MM.1S (cell line): ENCODE results near the gene KDM4B.

Source experiments
- DNase-seq: peaks from one replicate; pipeline ENCODE4 v3.0.0-alpha.2; 2015
- H2AFZ ChIP-seq: fragments of 300-600 bp; sonication (generic); 2 replicates; pipeline ENCODE4 v1.6.0; 2016; ENCODE audit warnings: antibody characterized with exemption, low read length
- H3F3A ChIP-seq: fragments of 300-600 bp; sonication (generic); 2 replicates; pipeline ENCODE4 v1.6.1; 2016; ENCODE audit warnings: mild to moderate bottlenecking, antibody characterized with exemption, low read length, moderate library complexity, mixed read lengths; ENCODE audit not compliant: insufficient read depth
- H3K27ac ChIP-seq: fragments of 300-600 bp; sonication (generic); 2 replicates; pipeline ENCODE4 v1.5.1; 2016; ENCODE audit warnings: mild to moderate bottlenecking, low read length
- H3K27me3 ChIP-seq: fragments of 300-600 bp; sonication (generic); replicated peaks from 2 replicates; pipeline ENCODE4 v1.6.0; 2016; ENCODE audit warnings: low read length; ENCODE audit not compliant: insufficient read depth
- H3K36me3 ChIP-seq: fragments of 300-600 bp; sonication (generic); replicated peaks from 2 replicates; pipeline ENCODE4 v1.6.1; 2016; ENCODE audit warnings: mild to moderate bottlenecking, low read length, mixed read lengths; ENCODE audit not compliant: insufficient read depth
- H3K4me1 ChIP-seq: fragments of 300-600 bp; sonication (generic); 2 replicates; pipeline ENCODE4 v1.6.1; 2016; ENCODE audit warnings: low read length, mixed read lengths
- H3K4me2 ChIP-seq: fragments of 300-600 bp; sonication (generic); 2 replicates; pipeline ENCODE4 v1.6.0; 2016; ENCODE audit warnings: low read depth, low read length
- H3K4me3 ChIP-seq: fragments of 300-600 bp; sonication (generic); 2 replicates; pipeline ENCODE4 v1.5.1; 2016; ENCODE audit warnings: low read length, mixed read lengths
- H3K79me2 ChIP-seq: fragments of 300-600 bp; sonication (generic); 2 replicates; pipeline ENCODE4 v1.6.1; 2016; ENCODE audit warnings: mixed run types, low read length, mixed read lengths
- H3K9ac ChIP-seq: fragments of 300-600 bp; sonication (generic); 2 replicates; pipeline ENCODE4 v1.6.1; 2016; ENCODE audit warnings: low read length, mixed read lengths
- H3K9me2 ChIP-seq: fragments of 300-600 bp; sonication (generic); replicated peaks from 2 replicates; pipeline ENCODE4 v1.6.1; 2016; ENCODE audit warnings: mild to moderate bottlenecking, low read length, mixed read lengths; ENCODE audit not compliant: insufficient read depth
- H3K9me3 ChIP-seq: fragments of 300-600 bp; sonication (generic); replicated peaks from 2 replicates; pipeline ENCODE4 v1.6.1; 2016; ENCODE audit warnings: mild to moderate bottlenecking, low read length, mixed read lengths; ENCODE audit not compliant: insufficient read depth
- H4K20me1 ChIP-seq: fragments of 300-600 bp; sonication (generic); 2 replicates; pipeline ENCODE4 v1.6.1; 2016; ENCODE audit warnings: mild to moderate bottlenecking, low read length, moderate library complexity, mixed read lengths; ENCODE audit not compliant: insufficient read depth
- EZH2 ChIP-seq: fragments of 300-600 bp; sonication (generic); optimal IDR thresholded peaks from 2 replicates; pipeline ENCODE3; 2017; ENCODE audit warnings: low read depth, mild to moderate bottlenecking, antibody characterized with exemption, low read length, mixed read lengths
- EZH2phosphoT487 ChIP-seq: fragments of 300-600 bp; sonication (generic); IDR thresholded peaks from 2 replicates; pipeline ENCODE4 v1.6.1; 2018; ENCODE audit warnings: antibody characterized with exemption, low read length
- TF ChIP-seq, protein P1 (sequence below): fragments of 300-600 bp; sonication (generic); IDR thresholded peaks from 2 replicates; pipeline ENCODE4 v1.5.1; 2016; ENCODE audit warnings: antibody characterized with exemption, low read length, mixed read lengths

The KDM4B gene

DNA sequence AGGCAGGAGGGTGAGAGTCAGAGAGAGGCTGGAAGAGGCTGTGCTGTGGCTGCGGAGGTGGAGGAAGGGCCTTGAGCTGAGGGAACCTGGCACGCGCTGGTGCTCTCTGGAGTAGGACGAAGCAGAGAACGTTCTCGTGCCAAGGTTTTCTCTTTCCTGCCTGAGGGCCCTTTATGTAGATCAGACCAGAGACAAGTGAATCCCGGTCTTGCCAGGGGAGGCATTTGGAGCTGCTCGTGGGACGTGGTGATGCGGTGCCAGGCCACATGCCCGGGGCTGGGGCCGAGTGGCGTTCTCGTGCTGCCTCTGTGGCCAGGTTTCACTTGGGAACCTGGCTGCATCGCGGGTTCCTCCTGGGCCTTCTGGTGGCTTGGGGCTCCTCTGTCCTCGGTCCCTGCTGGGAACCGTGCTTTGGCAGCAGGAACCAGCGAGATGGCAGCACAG, 54.2 kb downstream of the KDM4B start:
- no peaks in the 10 kb centered on the region for H3K27me3 ChIP-seq
- no peaks in the 10 kb centered on the region; the same call in 1 of the 2 replicates for H4K20me1 ChIP-seq
- no peaks in the 10 kb centered on the region for H3K9me3 ChIP-seq
- no peaks in the 10 kb centered on the region; the same call in 1 of the 2 replicates for H3K36me3 ChIP-seq
- H3K79me2 ChIP-seq: peaks cover 82% of the 10 kb centered on the region
- TF ChIP-seq, protein P1, sequence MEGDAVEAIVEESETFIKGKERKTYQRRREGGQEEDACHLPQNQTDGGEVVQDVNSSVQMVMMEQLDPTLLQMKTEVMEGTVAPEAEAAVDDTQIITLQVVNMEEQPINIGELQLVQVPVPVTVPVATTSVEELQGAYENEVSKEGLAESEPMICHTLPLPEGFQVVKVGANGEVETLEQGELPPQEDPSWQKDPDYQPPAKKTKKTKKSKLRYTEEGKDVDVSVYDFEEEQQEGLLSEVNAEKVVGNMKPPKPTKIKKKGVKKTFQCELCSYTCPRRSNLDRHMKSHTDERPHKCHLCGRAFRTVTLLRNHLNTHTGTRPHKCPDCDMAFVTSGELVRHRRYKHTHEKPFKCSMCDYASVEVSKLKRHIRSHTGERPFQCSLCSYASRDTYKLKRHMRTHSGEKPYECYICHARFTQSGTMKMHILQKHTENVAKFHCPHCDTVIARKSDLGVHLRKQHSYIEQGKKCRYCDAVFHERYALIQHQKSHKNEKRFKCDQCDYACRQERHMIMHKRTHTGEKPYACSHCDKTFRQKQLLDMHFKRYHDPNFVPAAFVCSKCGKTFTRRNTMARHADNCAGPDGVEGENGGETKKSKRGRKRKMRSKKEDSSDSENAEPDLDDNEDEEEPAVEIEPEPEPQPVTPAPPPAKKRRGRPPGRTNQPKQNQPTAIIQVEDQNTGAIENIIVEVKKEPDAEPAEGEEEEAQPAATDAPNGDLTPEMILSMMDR: no peak
- no peak for TF ChIP-seq EZH2phosphoT487
- no peak for TF ChIP-seq EZH2
- no peak for DNase-seq
- H3F3A ChIP-seq: no peaks in the 10 kb centered on the region
- no peaks in the 10 kb centered on the region for H3K9me2 ChIP-seq
- H3K4me3 ChIP-seq: no peak overlapping the region
- no peak overlapping the region for H3K4me2 ChIP-seq
- no peak overlapping the region for H3K9ac ChIP-seq
- no peak overlapping the region for H3K27ac ChIP-seq
- H2AFZ ChIP-seq: no peak overlapping the region
- no peaks in the 10 kb centered on the region for H3K4me1 ChIP-seq

DNA sequence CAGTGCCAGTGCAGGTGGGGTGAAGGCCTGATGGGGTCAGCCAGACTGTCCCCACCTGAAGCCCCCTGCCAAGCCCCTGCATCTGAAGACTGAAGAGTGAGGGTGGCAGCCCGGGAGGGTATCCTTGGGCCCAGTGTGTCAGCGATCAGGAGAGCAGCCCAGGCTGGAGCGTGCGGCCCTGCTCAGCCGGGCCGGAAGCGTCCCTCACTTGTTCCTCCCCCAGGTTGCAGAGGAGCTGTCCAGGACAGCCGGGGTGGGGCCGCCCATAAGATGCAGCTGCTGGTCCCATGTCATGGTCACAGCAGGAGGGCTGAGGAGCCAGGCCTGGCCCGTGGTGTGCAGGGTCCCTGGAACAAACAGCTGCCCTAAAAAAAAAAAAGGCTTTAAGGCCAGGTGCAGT, 55.4 kb downstream of the KDM4B start:
- Histone ChIP-seq H3K9me2 (no peaks in the 10 kb centered on the region), H3K4me1 (no peaks in the 10 kb centered on the region), H3K79me2 (peaks cover 82% of the 10 kb centered on the region), H4K20me1 (peaks cover 2% of the 10 kb centered on the region; the same call in 1 of the 2 replicates), H3F3A (no peaks in the 10 kb centered on the region), H3K4me2 (no peak overlapping the region), H3K27me3 (no peaks in the 10 kb centered on the region), H3K4me3 (no peak overlapping the region), H2AFZ (no peak overlapping the region), H3K9ac (no peak overlapping the region), H3K36me3 (no peaks in the 10 kb centered on the region), H3K27ac (no peak overlapping the region), H3K9me3 (no peaks in the 10 kb centered on the region)
- DNase-seq: no peak
- TF ChIP-seq, protein P1: no peak
- TF ChIP-seq EZH2phosphoT487 (no peak), EZH2 (no peak)

DNA sequence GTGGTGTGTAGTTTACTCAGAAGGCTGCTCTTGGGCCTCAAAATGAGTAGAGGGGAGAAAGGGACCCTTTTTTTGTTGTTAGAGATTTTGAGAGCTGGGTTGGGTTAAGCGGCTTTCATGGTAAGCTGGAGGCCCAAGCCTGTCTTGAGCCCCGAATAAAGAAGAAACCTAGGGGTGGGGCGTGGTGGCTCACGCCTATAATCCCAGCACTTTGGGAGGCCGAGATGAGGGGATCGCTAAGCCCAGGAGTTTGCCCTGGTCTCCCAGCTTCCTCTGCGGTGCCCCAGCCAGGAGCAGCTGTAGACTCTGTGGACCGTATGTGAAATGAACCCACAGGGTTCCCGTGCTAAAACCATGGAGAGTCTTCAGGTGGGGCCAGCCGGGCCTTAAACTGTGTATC, 56.1 kb downstream of the KDM4B start:
- Histone ChIP-seq H3K36me3 (no peaks in the 10 kb centered on the region), H3K9ac (no peak overlapping the region), H4K20me1 (peaks cover 4% of the 10 kb centered on the region; the same call in 1 of the 2 replicates), H3K4me1 (no peaks in the 10 kb centered on the region), H3K27me3 (no peaks in the 10 kb centered on the region), H3K27ac (no peak overlapping the region), H2AFZ (no peak overlapping the region), H3F3A (no peaks in the 10 kb centered on the region), H3K79me2 (peaks cover 79% of the 10 kb centered on the region), H3K9me2 (no peaks in the 10 kb centered on the region), H3K4me3 (no peak overlapping the region), H3K4me2 (no peak overlapping the region), H3K9me3 (no peaks in the 10 kb centered on the region)
- DNase-seq: no peak
- TF ChIP-seq, protein P1: no peak
- TF ChIP-seq EZH2phosphoT487 (no peak), EZH2 (no peak)
